ENCODE results near the gene NAV2.

Gene NAV2

DNA sequence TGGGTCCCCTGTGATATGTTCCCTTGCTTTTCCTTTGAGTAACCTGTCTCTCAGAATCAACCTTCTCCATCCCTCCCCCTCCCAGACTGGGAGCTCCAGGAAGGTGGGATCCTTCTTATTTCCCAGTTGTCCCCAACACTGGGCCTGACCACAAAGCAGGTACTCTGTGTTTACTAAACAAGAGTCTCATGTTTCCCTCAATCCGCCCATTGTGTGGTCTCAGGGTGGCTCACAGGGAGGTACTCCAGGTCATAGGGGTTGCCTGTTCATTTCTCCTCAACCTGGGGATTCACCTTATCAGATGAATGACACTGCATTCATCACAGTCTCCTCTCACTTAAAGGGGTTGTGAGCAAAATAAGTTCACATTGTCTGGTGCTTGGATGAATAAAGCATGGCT, 26.4 kb upstream of the NAV2 start:
- DNase-seq: no peak

DNA sequence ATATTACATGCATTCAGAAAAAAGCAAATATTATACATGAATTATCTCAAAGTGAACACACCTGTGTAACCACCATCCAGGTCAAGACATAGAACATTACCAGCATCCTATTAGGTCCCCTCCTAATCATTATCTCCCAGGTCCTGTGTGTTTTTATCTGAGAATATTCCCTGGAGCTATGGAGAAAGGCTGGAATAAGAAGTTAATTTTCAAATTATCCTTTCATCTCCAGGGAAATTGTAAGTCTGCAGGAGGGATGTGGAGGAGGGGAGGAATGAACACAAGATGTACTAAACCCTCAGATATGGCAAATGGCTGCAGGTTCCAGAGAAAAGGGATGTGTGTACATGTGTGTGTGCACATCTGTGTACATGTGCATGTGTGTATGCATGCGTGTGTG, 25.2 kb upstream of the NAV2 start:
- no peak for DNase-seq

DNA sequence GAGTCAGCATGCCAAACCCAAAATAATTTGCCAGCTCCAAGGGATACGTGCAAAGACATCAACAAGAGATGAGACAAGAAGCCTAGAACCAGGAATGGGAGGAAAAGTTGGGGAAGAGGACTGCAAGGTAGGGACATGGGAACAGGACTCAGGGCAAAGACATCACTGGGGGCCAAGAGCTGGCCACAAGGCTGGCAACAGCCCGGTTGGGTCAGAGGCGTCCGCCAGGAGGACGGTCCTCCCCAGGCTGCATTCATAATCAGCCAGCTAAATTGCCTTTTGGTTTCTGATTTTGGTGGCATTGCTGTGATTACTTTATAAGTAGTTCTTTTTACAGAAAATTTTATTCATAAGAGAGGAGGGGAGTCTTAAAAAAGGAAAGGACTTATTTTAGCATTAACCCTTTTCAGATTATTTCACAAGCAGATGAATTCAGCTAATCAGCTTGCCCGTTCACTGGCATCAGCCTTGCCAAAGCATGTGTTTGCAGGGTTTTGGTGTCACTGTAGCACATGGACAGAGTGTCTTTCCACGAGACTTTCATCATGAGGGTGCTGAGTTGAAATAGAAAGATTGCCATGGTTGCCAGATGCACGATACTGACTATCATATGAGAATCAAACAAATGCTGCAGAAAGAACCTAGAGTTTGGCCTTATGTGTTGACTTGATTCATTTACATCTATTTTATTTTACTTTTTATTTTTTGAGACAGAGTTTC, 23.2 kb upstream of the NAV2 start:
- DNase-seq: no peak

DNA sequence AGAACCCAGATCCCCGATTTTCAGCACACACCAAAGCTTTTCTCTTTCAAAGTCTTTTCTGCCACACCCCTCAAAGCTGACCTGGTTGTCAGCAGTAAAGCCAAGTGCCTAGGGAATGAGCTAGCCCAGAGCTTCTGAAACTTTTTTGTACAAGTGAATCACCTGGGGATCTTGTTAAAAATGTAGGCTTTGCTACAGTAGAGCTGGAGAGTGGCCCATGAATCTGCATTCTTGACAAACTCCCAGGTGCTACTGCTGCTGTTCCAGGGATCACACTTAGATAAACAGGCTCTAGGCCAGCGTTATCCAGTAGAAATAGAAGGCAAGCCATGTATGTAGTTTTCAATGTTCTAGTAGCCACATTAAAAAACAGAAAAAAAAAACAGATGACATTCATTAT, 21.8 kb upstream of the NAV2 start:
- DNase-seq: no peak

DNA sequence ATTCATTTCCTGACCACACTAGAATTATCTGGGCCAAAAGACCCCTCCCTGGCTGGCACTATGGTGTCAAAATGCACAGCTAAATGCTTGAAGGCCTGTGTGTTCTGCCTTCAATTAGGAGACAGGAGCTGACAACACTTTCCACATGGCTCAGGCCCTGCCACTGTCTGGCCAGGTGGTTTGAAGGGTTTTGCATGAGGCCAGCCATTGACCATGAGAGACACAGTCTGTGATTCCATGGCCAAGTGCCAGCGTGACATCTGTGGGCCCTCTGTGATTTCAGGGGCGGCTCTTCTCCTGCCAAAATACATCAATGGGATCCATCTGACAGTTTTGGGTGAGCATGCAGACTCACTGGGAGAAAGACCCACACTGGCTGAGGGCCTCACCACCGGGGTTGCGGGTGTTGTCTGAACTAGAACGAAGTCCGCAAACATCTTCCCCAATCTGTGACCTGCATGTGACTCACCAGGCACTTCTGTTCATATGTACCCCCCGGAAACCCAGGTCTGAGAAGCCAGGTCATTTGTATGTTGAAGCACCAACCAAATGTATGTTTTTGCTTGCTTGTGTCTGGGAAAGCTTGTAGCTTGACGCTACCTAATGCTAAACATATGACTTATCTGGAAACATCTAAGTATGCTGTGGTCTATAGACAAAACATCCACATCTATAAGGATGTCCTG, 20.7 kb upstream of the NAV2 start:
- DNase-seq: no peak

DNA sequence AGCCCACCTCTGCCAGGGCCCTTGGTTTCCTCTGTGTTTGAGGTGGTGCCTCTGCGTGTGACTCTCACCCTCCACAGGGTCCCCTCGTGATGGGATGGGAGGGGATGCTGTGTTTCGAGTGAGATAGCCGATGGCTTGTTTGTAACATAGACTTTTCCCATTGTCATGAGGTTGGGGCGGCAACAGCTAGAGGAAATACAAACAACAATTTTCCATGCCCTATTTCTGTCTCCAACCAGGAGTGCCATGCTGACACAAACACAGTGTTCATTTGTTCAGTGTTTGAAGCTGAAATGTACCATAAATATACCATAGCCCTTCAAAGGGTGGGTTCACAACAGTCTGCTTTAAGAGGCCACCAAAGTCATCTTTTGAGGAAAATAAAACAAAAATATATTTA, 19.5 kb upstream of the NAV2 start:
- DNase-seq: no peak

DNA sequence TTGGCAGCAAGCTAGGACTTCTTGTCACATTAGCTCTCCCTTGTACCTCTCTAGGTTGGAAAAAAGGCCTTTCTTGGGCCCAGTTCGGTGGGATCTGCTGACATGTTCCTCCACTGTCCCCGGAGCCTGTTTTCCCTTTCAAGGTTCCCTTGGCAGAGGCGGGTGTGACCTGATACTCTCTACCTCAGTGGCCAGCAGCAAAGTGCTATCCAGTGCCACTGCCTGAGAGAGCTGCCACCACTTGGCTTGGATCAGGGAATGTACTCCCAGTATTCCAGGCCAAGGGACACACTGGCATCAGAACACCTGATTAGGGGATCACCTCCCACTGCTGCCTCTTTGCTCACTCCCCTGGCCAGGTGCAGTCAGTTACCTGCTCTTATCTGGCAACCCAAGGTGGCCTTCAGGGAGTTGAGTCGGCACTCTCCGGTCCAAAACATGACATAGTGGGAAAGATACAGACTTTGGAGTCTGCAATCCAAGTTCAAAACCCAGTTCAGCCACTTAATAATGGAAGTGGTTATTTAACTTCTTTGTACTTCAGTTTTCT, 17.8 kb upstream of the NAV2 start:
- DNase-seq: no peak

DNA sequence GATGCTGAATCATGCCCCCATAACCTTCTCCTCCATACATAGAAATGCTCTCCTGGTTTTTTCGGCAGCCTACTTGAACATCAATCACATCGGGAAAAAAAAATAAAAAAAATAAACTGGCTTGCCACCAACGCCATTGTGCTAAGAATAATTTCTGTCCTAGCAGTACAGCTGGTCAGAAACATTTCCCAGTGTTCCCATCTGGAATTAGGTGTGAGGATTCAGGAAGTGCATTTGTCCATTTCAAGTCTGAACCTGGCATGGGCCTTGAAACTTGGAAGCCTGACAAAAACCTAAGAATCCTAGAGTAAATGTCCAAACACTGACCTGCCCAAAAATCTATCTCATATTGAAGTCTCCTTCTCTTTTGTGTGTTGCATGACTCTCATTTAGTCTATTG, 16.6 kb upstream of the NAV2 start:
- no peak for DNase-seq

DNA sequence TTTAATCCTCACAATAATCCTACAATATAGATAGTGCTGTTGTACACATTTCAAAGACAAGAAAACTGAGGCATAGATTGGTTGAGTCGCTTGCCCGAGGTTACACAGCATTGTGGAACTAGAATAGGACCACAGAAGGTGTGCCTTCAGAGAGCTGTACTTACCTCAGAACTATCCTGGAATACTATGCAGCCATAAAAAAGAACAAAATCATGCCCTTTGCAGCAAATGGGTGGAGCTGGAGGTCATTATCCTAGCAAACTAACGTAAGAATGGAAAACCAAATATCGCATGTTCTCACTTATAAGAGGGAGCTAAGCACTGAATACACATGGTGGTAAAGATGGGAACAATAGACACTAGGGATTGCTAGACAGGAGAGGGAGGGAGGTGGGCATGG, 15.7 kb upstream of the NAV2 start:
- no peak for DNase-seq

DNA sequence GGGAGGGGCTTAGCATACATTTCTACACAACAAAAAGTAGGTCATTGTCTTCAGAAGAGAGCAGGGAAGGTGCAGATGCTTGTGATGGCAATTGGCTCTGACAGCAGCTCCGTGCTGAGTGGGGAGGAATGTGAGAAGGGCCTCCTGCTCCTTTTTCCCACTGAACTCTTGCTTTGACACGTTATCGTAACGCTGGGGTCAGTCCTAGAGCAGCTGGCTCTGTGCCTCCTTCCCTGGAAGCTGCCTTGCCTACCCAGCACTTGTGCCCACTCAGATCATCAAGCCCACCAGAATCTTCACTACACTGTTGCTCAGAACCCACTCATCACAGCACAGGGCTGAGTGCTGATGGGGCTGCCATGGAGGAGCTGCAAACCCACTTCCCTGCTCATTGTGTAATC, 14.9 kb upstream of the NAV2 start:
- no peak for DNase-seq

DNA sequence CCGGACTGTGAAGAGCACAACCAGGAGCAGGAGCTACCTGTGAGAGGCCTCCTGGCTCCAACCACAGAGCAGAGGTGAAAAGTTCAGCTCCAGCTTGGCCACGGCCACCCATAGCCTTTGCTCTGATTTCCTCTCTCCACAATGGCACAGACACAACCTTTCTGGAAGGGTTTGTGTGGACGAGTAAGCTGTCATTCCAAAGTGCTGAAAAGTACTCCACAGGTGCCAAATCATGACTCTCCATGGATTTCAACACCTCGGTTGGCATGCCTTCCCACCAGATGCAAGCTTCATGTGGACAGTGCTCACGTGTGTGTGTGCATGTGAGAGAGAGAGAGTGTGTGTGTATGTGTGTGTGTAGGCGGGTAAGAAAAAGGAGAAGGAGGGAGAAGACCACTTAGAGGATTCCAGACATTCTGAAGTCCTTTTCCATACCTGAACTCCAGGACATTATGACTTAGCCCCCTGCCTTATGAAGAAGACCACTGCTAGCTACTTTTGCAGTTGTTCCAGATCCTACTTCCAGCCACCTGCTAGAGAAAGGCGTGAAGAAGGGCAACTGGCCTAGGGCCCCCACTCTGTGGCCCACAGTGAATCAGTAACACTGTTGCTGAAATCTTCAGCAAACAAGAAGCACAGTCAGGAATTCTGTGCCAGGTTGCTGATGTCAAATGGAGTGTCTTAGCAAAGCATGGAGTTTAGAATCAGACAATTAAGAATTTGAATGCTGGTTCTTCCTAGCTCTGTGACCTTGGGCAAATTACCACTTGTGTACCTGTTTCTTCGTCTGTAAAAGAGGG, 13.9 kb upstream of the NAV2 start:
- no peak for DNase-seq

DNA sequence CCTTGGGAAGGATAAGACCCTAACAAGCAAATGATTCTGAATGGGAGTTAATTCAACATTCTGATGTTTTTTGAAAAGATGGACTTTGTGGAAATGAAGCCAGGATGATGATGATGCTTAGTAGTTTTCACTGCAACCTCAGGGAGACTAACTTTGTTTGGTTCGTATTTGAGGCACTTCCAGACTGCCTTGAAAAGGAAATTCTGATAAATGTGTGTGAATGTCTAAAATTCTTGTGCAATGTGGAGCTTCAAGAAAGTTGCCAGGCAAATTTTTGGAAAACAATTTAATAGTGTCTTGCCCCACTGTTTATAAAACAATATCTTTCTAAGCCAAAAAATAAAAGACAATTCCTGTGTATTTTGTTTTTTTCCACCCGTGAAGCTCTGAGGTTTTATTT, 11.2 kb upstream of the NAV2 start:
- DNase-seq: no peak

DNA sequence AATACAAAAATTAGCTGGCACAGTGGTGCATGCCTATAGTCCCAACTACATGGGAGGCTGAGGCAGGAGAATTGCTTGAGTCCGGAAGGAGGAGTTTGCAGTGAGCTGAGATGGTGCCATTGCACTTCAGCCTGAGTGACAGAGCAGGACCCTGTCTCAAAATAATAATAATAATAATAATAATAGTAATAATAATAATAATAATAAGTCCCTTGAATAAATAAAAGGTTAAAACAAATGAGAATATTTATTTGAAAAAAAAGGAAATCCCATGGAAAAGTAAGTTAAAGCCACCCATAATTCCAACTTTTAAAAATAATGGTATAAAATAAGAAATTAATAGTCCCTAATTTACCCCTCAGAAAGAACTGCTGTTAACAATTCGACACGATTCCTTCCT, 10.0 kb upstream of the NAV2 start:
- no peak for DNase-seq

DNA sequence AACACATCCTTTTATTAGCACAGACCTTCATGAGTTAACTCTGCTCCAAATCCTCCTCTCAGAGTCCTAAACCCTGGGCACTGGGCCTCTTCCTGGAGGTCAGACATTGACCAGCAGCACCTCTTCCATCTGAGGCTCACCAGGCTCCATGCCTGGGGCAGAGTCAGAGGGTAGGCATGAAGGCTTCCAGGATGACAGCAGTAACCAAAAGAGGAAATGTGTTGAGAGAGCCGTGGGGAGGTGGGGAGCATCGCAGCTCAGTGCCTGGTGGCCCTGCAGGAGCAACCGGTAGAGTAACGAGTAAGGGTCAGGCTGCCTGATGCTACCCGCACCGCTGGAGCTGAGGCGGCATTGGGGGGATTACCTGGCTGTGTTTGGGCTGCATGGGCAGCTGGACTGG, 9.4 kb upstream of the NAV2 start:
- DNase-seq: no peak

DNA sequence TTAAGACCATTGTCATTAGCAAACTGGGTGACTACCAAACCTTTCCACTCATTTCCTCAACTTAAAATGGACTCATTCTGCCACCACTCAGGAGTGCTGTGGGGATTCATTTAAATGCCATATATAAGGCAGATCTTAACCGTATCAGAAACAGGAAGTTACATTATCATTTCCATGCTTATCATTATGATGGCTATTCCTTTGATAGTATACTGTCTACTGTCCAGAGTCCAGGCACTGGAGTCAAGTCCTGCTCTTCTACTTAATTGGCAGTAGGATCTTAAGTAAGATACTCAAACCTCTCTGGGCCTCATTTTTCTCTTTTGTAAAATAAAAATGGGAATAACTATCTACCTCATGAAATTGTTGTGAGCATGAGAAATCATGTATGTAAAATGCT, 8.4 kb upstream of the NAV2 start:
- DNase-seq: no peak

DNA sequence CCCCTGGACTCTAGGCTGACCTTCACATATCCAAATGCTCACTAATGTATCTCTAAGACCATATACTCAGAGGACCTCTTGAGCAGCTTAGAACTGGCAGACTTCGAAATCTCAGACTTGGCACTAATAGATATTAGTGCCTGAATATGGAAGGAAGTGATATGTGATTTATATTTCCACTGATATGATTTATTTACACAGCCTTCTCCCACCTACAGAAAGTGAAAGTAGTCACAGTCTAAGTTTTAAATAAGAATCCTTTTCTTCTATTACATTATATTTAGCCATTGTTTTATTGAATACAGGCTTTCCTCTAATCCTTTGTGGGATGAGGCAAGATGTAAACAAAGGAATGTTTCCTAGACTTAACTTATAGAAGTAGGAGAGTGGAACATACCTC, 6.7 kb upstream of the NAV2 start:
- DNase-seq: no peak

DNA sequence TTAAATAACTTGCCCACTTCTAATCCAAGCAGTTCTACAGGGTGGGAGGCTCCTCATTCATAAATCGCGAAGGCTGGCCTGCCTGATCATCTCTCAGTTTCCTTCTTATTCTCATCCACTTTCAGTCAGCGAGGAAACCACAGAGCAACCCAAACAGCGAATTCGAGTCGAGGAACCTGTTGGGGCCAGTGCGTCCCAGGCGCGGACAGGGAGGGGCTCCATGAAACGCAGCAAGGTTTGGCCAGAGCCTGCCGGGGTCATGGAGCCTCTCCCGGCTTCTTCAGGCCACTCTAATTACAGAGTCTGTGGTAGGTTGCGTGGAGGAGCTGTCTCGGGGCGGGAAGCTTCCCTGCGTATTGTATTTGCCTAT, 741 bp upstream of the NAV2 start:
- DNase-seq: no peak

DNA sequence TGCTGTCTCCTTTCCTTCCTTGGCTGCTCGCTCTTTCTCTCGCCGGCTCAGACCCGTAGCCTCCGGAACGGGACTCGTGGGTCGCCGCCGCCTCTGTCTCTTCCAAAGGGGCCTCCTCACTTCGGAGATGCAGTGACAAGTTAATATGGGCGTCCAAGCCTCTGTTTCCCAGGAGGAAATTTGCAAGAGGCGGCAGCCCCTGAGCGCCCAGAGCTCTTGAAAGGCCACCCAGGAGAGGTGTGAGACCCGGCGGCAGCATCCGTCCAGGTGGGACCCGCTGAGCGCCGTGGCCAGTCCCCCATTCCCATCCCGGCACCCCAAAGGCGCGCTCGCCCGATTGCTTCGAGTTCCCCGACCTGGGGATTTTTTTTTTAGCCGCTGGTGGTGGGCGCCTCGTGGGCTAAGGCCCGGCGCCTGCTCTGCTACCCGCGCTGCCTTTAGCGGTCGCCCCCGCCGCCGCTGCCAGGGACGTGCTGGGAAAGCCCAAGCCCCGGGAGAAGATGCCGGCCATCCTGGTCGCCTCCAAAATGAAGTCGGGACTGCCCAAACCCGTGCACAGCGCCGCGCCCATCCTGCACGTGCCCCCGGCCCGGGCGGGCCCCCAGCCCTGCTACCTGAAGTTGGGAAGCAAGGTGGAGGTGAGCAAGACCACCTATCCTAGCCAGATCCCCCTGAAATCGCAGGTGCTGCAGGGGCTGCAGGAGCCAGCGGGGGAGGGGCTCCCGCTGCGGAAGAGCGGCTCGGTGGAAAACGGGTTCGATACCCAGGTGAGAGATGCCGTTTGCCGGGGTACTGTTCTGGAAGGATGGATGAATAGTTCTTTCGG, 772 bp downstream of the NAV2 start:
- DNase-seq: no peak

DNA sequence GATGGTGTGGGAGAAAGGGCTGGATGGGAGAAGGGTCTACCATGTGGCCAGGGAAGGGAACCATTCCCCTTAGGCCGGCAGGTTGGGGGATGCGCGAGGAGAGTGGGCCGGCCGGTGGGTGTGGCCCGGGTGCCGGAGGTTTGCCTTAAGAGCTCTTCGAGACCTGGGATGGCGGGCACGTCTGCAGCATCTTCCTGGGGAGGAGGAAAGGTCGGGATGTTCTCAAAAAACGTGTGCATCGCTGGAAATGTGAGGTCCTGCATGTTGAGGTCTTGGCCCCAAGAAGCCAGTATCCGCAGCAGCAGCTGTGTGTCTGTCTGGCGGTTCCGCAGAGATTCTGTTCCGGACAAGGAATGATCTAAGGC, 1.4 kb downstream of the NAV2 start:
- no peak for DNase-seq

DNA sequence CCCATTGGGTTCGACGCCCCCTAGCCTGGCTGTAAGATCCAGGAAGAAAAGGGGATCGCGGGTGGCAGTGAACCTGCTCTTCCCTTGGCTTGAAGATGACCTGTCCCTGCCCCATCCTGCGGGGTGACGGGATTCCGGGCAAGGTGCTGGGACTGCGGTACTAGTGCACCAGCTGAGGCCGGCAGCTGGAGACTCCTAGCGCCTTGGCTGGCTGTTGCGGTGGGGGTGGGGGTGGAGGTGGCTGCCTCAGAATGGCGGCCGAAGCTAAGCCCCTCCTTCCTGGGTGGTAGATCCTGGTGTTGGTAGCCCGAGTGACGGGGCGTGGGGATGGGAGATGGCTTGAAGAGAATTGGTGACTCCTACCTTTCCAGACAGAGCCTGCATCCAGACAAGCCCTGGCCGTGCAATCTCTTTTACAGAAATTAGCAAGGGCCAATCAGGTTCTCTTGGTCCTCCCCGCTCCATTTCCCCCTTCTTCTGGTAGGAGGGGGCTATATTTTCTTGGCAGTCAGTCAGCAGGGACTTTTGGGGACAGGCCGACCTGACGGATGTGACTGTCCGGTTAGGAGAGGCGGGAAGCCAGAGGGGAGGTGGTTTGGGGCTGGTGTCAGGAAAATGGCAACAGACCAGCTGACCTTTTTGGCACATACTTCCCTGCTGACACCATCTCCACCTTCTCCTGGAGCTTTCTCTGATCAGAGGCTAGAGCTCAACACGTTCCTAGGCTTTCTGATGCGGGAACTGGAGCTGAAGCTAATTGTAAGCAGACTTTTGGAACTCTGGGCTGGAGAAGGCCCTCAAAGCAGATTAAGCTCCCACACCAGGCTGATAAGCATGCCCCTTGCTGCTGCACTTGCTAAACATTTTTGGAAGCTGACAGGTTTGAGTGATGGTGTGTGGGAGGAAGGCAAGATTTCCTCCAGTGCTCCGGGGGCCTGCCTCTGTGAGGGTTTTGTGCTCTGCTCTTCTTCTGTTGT, 2.0 kb downstream of the NAV2 start:
- no peak for DNase-seq

DNA sequence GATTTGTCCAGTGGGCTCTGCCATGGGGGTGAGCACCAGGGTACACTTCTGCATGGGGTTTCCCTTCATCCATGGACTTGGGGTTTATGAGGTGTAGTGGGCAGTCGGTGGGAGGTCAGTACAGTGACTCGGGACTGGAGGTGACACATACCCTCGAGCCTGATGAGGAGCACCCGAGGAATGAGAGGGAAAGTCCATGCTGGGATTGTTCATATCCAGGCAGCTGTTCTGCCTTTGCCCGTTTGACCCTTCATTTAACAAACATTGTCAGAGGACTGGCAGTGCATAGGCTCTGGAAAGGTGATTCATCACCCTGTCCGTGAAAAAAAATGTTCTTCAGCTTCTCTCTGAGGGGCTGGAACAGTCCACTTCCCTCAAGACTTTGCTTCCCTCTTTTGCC, 2.7 kb downstream of the NAV2 start:
- DNase-seq: no peak

DNA sequence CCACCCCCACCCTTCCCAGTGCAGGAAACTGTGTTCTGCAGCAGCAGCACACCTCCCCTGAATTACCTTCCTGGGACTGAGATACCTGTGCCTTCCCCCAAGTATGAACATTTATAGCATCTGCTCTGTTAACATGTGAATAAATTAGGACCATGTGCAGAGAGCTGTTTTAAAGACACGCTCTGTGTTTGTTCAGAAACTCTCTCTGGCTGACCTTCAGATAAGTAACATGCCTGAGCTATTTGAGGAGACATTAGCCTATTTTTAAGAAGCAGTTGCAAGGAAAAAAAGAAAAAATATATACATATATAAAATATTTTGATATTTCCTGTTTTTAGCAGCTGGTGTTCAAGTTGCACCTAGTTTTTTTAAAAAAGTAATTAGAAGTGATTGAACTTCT, 5.4 kb downstream of the NAV2 start:
- DNase-seq: no peak
